ENCODE results near the gene NCAPD2. TPM values are rescaled to one million over a fixed set of nuclear protein-coding genes. Genes with fewer than 3 reads are reported as not detected.

Gene NCAPD2
- total RNA-seq, 1 donor from 2014 or later = 23.0 TPM

DNA sequence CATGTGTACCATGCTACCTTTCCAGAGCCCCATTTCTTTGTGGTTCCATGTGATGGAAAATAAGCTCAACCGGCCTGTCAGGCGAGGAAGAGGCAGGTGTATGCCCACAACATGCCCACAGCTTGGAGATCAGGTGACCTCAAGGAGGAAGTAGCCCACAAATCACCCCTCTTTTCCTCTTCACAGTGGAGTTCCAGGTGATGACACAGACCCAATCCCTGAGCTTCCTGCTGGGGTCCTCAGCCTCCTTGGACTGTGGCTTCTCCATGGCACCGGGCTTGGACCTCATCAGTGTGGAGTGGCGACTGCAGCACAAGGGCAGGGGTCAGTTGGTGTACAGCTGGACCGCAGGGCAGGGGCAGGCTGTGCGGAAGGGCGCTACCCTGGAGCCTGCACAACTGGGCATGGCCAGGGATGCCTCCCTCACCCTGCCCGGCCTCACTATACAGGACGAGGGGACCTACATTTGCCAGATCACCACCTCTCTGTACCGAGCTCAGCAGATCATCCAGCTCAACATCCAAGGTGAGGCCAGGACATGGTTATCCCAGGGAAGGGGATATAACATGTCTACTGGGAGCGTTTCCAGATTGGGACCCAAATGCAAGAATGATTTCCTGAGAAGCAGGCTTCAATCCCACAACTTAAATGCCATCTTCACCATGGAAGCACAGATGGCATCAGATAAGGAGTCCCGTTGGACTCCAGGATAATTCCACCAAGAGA is 36.5 kb upstream of the NCAPD2 start:
- H3K9me3 ChIP-seq (ENCODE audit: control insufficient read depth in 3 of 3, low read length in 3 of 3) = no peaks in the 10 kb centered on the region
- peaks cover 55 to 71% (median 56%) of the 10 kb centered on the region in 3 donors for H3K36me3 ChIP-seq (ENCODE audit: control insufficient read depth in 3 of 3, insufficient read depth in 3 of 3, low read length in 3 of 3)
- no peaks in the 10 kb centered on the region for H3K27me3 ChIP-seq (ENCODE audit: control insufficient read depth in 3 of 3, insufficient read depth in 3 of 3, low read length in 3 of 3)
- H3K27ac ChIP-seq (ENCODE audit: low read depth, low read length) = no peak overlapping the region
- H3K9ac ChIP-seq (ENCODE audit: low read depth in 1 of 3, low read length in 3 of 3) = no peak overlapping the region
- no peak overlapping the region for H3K4me3 ChIP-seq (ENCODE audit: low read length in 3 of 3)
- H3K4me1 ChIP-seq (ENCODE audit: control insufficient read depth in 3 of 3, insufficient read depth in 3 of 3, low read length in 3 of 3) = peaks cover 18 to 29% (median 26%) of the 10 kb centered on the region in 3 donors

DNA sequence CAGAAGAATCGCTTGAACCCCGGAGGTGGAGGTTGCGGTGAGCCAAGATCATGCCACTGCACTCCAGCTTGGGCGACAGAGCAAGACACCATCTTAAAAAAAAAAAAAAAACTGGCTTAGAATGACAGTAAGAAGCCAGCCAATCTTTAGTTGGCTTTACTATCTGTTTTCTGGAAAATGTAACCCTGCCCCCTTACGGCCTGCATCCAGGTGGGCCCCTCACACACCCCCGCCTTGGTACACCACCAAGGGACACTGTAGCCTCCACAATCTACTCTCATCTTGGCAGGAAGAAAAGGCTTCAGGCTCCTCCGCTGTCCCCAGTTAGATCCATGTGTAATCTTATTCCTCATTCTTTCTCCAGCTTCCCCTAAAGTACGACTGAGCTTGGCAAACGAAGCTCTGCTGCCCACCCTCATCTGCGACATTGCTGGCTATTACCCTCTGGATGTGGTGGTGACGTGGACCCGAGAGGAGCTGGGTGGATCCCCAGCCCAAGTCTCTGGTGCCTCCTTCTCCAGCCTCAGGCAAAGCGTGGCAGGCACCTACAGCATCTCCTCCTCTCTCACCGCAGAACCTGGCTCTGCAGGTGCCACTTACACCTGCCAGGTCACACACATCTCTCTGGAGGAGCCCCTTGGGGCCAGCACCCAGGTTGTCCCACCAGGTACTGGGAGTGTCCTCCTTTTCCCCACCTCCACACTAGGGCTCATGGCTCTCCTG is 35.5 kb upstream of the NCAPD2 start:
- no peaks in the 10 kb centered on the region for H3K27me3 ChIP-seq (ENCODE audit: control insufficient read depth in 3 of 3, insufficient read depth in 3 of 3, low read length in 3 of 3)
- H3K27ac ChIP-seq (ENCODE audit: low read depth, low read length) = no peak overlapping the region
- H3K4me3 ChIP-seq (ENCODE audit: low read length in 3 of 3) = no peak overlapping the region
- H3K4me1 ChIP-seq (ENCODE audit: control insufficient read depth in 3 of 3, insufficient read depth in 3 of 3, low read length in 3 of 3) = peaks cover 7 to 21% (median 17%) of the 10 kb centered on the region in 3 donors
- H3K9ac ChIP-seq (ENCODE audit: low read depth in 1 of 3, low read length in 3 of 3) = no peak overlapping the region
- H3K9me3 ChIP-seq (ENCODE audit: control insufficient read depth in 3 of 3, low read length in 3 of 3) = no peaks in the 10 kb centered on the region
- peaks cover 62 to 78% (median 65%) of the 10 kb centered on the region in 3 donors for H3K36me3 ChIP-seq (ENCODE audit: control insufficient read depth in 3 of 3, insufficient read depth in 3 of 3, low read length in 3 of 3)

DNA sequence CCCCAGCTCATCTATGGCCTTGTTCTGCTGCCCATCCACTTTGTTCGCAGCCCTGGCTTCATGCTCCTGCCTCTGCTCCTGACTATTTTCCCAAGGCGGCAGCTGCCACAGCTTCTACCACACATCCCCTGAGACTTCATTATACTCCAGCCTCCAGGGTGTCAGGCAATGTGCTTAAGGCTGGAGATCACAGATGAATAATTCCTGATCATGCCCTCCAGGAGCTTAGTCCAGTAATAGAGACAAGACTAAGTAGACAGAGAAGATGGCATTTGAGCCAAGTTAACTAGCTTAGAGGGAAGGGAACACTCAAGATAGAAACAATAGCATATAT is 34.9 kb upstream of the NCAPD2 start:
- peaks cover 61 to 75% (median 69%) of the 10 kb centered on the region in 3 donors for H3K36me3 ChIP-seq (ENCODE audit: control insufficient read depth in 3 of 3, insufficient read depth in 3 of 3, low read length in 3 of 3)
- H3K27ac ChIP-seq (ENCODE audit: low read depth, low read length) = no peak overlapping the region
- no peak overlapping the region for H3K9ac ChIP-seq (ENCODE audit: low read depth in 1 of 3, low read length in 3 of 3)
- no peak overlapping the region for H3K4me3 ChIP-seq (ENCODE audit: low read length in 3 of 3)
- no peaks in the 10 kb centered on the region for H3K27me3 ChIP-seq (ENCODE audit: control insufficient read depth in 3 of 3, insufficient read depth in 3 of 3, low read length in 3 of 3)
- H3K9me3 ChIP-seq (ENCODE audit: control insufficient read depth in 3 of 3, low read length in 3 of 3) = no peaks in the 10 kb centered on the region
- peaks cover 6 to 20% (median 16%) of the 10 kb centered on the region in 3 donors for H3K4me1 ChIP-seq (ENCODE audit: control insufficient read depth in 3 of 3, insufficient read depth in 3 of 3, low read length in 3 of 3)

DNA sequence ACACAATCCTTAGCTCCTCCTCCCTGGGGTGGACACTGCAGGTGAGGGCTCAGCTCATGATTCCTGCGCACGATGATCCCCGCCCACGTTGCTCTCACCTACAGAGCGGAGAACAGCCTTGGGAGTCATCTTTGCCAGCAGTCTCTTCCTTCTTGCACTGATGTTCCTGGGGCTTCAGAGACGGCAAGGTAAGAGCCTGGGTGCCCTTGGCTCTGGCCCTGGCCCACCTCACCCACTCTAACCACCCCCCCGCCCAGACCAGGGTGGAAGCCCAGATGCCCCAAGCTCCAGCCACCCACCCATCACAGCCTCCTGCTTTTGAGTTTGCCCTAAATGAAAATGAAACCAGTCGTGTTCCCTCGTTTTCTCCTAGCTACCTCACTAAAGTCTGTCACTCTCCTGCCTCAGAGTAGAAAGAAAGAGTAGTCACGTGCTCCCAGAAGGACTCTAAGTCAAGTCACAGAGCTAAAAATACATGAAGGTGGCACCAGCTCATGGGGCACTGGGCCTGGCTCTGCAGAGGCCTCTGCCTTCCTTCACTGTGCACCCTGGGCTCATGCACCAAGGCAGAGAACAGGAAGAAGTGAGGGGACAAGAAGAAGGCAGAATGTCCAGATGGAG is 33.0 kb upstream of the NCAPD2 start:
- Histone ChIP-seq H3K4me1 (ENCODE audit: control insufficient read depth in 3 of 3, insufficient read depth in 3 of 3, low read length in 3 of 3) (peaks cover 6 to 20% (median 16%) of the 10 kb centered on the region in 3 donors), H3K27ac (ENCODE audit: low read depth, low read length) (peak overlapping the region; percentile 60), H3K9me3 (ENCODE audit: control insufficient read depth in 3 of 3, low read length in 3 of 3) (no peaks in the 10 kb centered on the region), H3K4me3 (ENCODE audit: low read length in 3 of 3) (no peak overlapping the region), H3K36me3 (ENCODE audit: control insufficient read depth in 3 of 3, insufficient read depth in 3 of 3, low read length in 3 of 3) (peaks cover 67 to 77% (median 75%) of the 10 kb centered on the region in 3 donors), H3K27me3 (ENCODE audit: control insufficient read depth in 3 of 3, insufficient read depth in 3 of 3, low read length in 3 of 3) (no peaks in the 10 kb centered on the region), H3K9ac (ENCODE audit: low read depth in 1 of 3, low read length in 3 of 3) (peak overlapping the region in 2 of 3 donors; percentile 30 to 46)

DNA sequence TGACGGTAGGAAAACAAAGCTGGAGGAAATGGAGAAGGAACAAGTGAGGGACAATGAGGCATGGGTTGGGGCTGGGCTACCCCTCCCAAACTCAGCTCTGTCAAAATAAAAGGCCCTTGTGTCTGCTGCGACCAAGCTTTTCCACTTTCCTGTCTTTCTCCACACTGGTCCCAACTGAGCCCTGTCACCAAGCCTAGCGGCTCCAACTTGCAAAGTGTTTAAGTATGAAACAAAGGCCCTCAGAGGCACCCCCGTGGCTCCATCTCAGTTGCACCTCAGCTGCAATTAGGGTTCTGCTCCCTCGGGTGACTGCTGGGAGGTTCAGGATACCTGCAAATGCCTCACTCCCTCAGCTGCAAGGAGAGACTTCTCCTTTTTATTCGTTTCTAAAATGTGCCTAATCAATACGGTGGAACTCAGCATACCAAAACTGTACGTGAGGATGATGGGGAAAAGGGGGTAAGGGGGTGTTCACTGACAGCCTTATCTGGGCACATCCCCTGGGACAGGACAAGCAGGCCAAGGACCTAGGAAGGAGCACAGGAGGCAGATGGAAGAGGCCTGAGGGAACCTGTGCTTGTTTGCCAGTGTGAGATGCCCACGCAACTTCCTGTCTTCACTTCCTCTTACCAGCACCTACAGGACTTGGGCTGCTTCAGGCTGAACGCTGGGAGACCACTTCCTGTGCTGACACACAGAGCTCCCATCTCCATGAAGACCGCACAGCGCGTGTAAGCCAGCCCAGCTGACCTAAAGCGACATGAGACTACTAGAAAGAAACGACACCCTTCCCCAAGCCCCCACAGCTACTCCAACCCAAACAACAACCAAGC is 32.3 kb upstream of the NCAPD2 start:
- Histone ChIP-seq H3K9ac (ENCODE audit: low read depth in 1 of 3, low read length in 3 of 3) (peak overlapping the region; percentile 14 to 46 (median 30)), H3K4me1 (ENCODE audit: control insufficient read depth in 3 of 3, insufficient read depth in 3 of 3, low read length in 3 of 3) (peaks cover 6 to 20% (median 16%) of the 10 kb centered on the region in 3 donors), H3K27me3 (ENCODE audit: control insufficient read depth in 3 of 3, insufficient read depth in 3 of 3, low read length in 3 of 3) (no peaks in the 10 kb centered on the region), H3K36me3 (ENCODE audit: control insufficient read depth in 3 of 3, insufficient read depth in 3 of 3, low read length in 3 of 3) (peaks cover 73 to 82% (median 78%) of the 10 kb centered on the region in 3 donors), H3K9me3 (ENCODE audit: control insufficient read depth in 3 of 3, low read length in 3 of 3) (no peaks in the 10 kb centered on the region), H3K27ac (ENCODE audit: low read depth, low read length) (peak overlapping the region; percentile 60), H3K4me3 (ENCODE audit: low read length in 3 of 3) (no peak overlapping the region)

DNA sequence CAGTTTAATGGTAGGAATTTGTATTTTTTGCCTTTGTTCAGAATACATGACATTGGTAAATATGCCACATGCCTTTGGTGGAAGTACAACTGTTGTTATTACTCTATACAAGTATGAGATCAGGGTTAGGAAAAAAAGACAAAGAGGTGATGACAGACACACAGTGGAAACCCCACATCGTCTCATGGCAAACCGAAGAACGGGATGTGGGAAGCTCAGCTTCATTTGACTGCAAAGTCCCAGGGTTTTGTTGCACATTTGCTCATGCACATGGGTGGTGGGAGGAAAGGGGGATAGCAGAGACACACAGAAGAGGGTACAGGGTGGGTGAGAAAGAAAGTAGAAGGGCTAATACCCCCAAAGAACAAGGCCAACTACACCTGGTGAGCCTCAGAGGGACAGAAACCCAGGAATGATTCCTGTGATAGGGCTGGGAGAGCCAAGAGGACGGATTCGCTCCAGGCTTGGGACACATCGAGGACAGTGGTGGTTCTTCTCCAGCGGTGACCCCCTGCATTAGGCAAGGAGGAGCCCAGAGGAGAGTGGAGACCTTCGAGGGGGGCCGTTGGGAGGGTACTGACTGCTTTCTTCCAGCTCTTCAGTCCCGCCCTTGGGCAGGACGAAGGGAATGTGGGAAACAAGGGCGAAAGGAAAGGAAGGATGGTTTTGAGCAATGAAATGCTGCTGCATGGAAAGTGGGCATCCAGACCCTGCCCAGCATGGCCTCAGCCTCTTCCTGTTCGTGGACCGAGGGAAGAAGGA is 31.5 kb upstream of the NCAPD2 start:
- H3K9me3 ChIP-seq (ENCODE audit: control insufficient read depth in 3 of 3, low read length in 3 of 3) = no peaks in the 10 kb centered on the region
- H3K27ac ChIP-seq (ENCODE audit: low read depth, low read length) = no peak overlapping the region
- H3K27me3 ChIP-seq (ENCODE audit: control insufficient read depth in 3 of 3, insufficient read depth in 3 of 3, low read length in 3 of 3) = no peaks in the 10 kb centered on the region
- peaks cover 6 to 20% (median 16%) of the 10 kb centered on the region in 3 donors for H3K4me1 ChIP-seq (ENCODE audit: control insufficient read depth in 3 of 3, insufficient read depth in 3 of 3, low read length in 3 of 3)
- peaks cover 66 to 77% (median 70%) of the 10 kb centered on the region in 3 donors for H3K36me3 ChIP-seq (ENCODE audit: control insufficient read depth in 3 of 3, insufficient read depth in 3 of 3, low read length in 3 of 3)
- H3K9ac ChIP-seq (ENCODE audit: low read depth in 1 of 3, low read length in 3 of 3) = peak overlapping the region in 1 of 3 donors; percentile 25
- H3K4me3 ChIP-seq (ENCODE audit: low read length in 3 of 3) = no peak overlapping the region

DNA sequence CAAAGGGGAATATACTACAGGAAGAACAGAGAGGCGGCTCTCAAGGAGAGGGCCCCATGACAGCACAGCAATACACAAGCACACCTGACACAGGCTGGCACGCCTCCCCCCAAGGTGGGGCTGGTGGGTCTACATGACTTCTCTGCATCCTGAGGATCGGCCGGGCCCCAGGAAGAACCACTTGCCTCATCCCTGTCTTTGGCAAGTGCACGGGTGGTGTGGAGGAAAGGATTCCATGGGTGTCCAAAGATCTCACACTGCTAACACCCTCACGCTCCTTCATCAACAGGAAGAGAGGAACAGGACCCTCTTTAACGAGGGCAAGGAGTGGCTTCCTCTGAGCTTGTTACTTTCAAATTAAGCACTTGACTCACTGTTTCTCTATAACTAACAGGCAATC is 30.7 kb upstream of the NCAPD2 start:
- no peaks in the 10 kb centered on the region for H3K9me3 ChIP-seq (ENCODE audit: control insufficient read depth in 3 of 3, low read length in 3 of 3)
- H3K9ac ChIP-seq (ENCODE audit: low read depth in 1 of 3, low read length in 3 of 3) = no peak overlapping the region
- H3K27me3 ChIP-seq (ENCODE audit: control insufficient read depth in 3 of 3, insufficient read depth in 3 of 3, low read length in 3 of 3) = no peaks in the 10 kb centered on the region
- peaks cover 7 to 20% (median 16%) of the 10 kb centered on the region in 3 donors for H3K4me1 ChIP-seq (ENCODE audit: control insufficient read depth in 3 of 3, insufficient read depth in 3 of 3, low read length in 3 of 3)
- no peak overlapping the region for H3K27ac ChIP-seq (ENCODE audit: low read depth, low read length)
- H3K36me3 ChIP-seq (ENCODE audit: control insufficient read depth in 3 of 3, insufficient read depth in 3 of 3, low read length in 3 of 3) = peaks cover 61 to 71% (median 64%) of the 10 kb centered on the region in 3 donors
- no peak overlapping the region for H3K4me3 ChIP-seq (ENCODE audit: low read length in 3 of 3)

DNA sequence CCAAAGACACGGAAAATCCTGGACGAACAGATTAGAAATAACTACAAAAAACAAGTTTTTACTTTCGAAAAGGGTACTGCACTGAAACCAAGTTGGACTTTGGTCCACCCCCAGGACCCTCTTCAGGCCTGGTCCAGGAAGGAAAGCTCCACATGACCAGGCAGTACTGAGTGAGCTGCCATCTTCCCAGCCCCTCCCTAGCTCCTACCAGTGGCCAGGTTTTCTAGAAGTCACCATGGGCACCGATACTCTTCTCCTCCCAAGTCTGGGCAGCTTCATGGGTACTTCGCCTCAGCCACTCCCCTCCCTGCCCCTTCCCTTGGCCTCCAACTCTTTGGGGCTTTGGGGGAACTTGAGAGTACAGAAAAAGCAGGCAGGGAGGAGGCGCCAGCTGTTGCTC is 30.0 kb upstream of the NCAPD2 start:
- H3K4me3 ChIP-seq (ENCODE audit: low read length in 3 of 3) = no peak overlapping the region
- no peaks in the 10 kb centered on the region for H3K9me3 ChIP-seq (ENCODE audit: control insufficient read depth in 3 of 3, low read length in 3 of 3)
- no peak overlapping the region for H3K9ac ChIP-seq (ENCODE audit: low read depth in 1 of 3, low read length in 3 of 3)
- H3K27me3 ChIP-seq (ENCODE audit: control insufficient read depth in 3 of 3, insufficient read depth in 3 of 3, low read length in 3 of 3) = no peaks in the 10 kb centered on the region
- no peak overlapping the region for H3K27ac ChIP-seq (ENCODE audit: low read depth, low read length)
- H3K36me3 ChIP-seq (ENCODE audit: control insufficient read depth in 3 of 3, insufficient read depth in 3 of 3, low read length in 3 of 3) = peaks cover 54 to 65% (median 58%) of the 10 kb centered on the region in 3 donors
- H3K4me1 ChIP-seq (ENCODE audit: control insufficient read depth in 3 of 3, insufficient read depth in 3 of 3, low read length in 3 of 3) = peaks cover 12 to 25% (median 16%) of the 10 kb centered on the region in 3 donors

DNA sequence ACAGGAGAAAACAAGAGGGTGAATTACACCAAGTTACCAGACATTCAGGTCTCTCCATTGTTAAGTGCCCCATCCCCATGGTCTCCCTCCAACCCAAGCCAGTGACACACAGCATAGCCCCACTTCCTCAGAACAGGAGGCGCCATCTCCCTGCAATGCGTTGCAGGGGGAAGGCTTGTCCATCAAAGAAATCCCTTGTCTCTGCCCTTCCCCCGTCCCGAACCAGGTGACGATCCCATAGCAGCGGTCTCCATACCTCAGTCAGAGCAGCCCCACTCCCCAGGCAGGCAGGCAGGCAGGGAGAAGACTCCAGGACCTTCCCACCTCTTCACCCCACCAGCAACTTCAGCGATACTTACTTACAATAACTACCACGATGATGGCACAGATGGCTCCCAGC is 29.4 kb upstream of the NCAPD2 start:
- Histone ChIP-seq H3K4me3 (ENCODE audit: low read length in 3 of 3) (no peak overlapping the region), H3K36me3 (ENCODE audit: control insufficient read depth in 3 of 3, insufficient read depth in 3 of 3, low read length in 3 of 3) (peaks cover 49 to 60% (median 52%) of the 10 kb centered on the region in 3 donors), H3K9me3 (ENCODE audit: control insufficient read depth in 3 of 3, low read length in 3 of 3) (no peaks in the 10 kb centered on the region), H3K27me3 (ENCODE audit: control insufficient read depth in 3 of 3, insufficient read depth in 3 of 3, low read length in 3 of 3) (no peaks in the 10 kb centered on the region), H3K9ac (ENCODE audit: low read depth in 1 of 3, low read length in 3 of 3) (no peak overlapping the region), H3K4me1 (ENCODE audit: control insufficient read depth in 3 of 3, insufficient read depth in 3 of 3, low read length in 3 of 3) (peaks cover 19 to 31% (median 23%) of the 10 kb centered on the region in 3 donors), H3K27ac (ENCODE audit: low read depth, low read length) (no peak overlapping the region)

Measured in skeletal muscle tissue (tissue), 4 donors.